Ishikawa (cell line): ENCODE measurements around the gene PARP11.
A peak's percentile ranks its signal among the peaks of the same experiment; 100 is the strongest.

Experiments
- CEBPB ChIP-seq: IDR thresholded peaks from 2 replicates; pipeline ENCODE4 v1.6.1; 2012
- CREB1 ChIP-seq: IDR thresholded peaks from 2 replicates; pipeline ENCODE4 v1.6.1; 2012; ENCODE audit warnings: low read depth
- EGR1 ChIP-seq: IDR thresholded peaks from 2 replicates; pipeline ENCODE4 v1.6.1; 2012
- EP300 ChIP-seq: IDR thresholded peaks from 2 replicates; pipeline ENCODE4 v1.6.1; 2012; ENCODE audit warnings: borderline replicate concordance
- FOXM1 ChIP-seq: IDR thresholded peaks from 2 replicates; pipeline ENCODE4 v1.6.1; 2012; ENCODE audit warnings: low read depth, borderline replicate concordance
- NFIC ChIP-seq: IDR thresholded peaks from 2 replicates; pipeline ENCODE4 v1.6.1; 2012
- RAD21 ChIP-seq: IDR thresholded peaks from 2 replicates; pipeline ENCODE4 v1.6.1; 2012; ENCODE audit warnings: low read depth
- TAF1 ChIP-seq: IDR thresholded peaks from 2 replicates; pipeline ENCODE4 v1.6.1; 2012; ENCODE audit warnings: low read depth, mild to moderate bottlenecking
- TCF12 ChIP-seq: IDR thresholded peaks from 2 replicates; pipeline ENCODE4 v1.6.1; 2012; ENCODE audit warnings: low read depth
- TEAD4 ChIP-seq: IDR thresholded peaks from 2 replicates; pipeline ENCODE4 v1.6.1; 2012
- YY1 ChIP-seq: IDR thresholded peaks from 2 replicates; pipeline ENCODE4 v1.6.1; 2012; ENCODE audit warnings: low read depth
- ZBTB7A ChIP-seq: IDR thresholded peaks from 2 replicates; pipeline ENCODE4 v1.6.1; 2012; ENCODE audit warnings: low read depth
- TF ChIP-seq, protein P1 (sequence below): IDR thresholded peaks from 2 replicates; pipeline ENCODE4 v1.6.1; 2012
- TF ChIP-seq, protein P2 (sequence below): IDR thresholded peaks from 2 replicates; pipeline ENCODE4 v1.6.1; 2012
- TF ChIP-seq, protein P3 (sequence below): IDR thresholded peaks from 2 replicates; pipeline ENCODE4 v1.6.1; 2012; ENCODE audit warnings: low read depth, mild to moderate bottlenecking

The PARP11 gene

DNA sequence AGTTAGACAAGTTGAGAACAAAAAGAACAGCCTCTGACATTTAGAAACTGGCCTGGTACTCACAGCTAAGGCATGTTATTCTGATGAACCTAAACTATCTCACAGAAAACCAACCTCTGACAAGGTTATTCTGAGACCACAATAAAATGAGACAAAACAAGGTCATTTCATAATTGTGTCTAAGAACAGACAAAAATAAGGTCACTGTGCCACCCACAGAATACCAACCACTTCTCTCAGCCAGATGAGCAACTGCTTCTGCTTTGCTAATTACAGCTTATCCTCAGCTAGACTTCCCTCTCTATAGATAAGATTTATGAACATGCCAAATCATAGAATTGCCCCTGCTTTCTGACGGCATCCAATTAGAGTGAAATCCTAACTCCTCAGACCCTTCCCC lies 68.1 kb downstream of the PARP11 start:
- no peak for TF ChIP-seq FOXM1
- no peak for TF ChIP-seq TAF1
- TF ChIP-seq TCF12, result no peak
- TF ChIP-seq, protein P1, sequence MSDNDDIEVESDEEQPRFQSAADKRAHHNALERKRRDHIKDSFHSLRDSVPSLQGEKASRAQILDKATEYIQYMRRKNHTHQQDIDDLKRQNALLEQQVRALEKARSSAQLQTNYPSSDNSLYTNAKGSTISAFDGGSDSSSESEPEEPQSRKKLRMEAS, result no peak
- no peak for TF ChIP-seq YY1
- TF ChIP-seq RAD21, result no peak

DNA sequence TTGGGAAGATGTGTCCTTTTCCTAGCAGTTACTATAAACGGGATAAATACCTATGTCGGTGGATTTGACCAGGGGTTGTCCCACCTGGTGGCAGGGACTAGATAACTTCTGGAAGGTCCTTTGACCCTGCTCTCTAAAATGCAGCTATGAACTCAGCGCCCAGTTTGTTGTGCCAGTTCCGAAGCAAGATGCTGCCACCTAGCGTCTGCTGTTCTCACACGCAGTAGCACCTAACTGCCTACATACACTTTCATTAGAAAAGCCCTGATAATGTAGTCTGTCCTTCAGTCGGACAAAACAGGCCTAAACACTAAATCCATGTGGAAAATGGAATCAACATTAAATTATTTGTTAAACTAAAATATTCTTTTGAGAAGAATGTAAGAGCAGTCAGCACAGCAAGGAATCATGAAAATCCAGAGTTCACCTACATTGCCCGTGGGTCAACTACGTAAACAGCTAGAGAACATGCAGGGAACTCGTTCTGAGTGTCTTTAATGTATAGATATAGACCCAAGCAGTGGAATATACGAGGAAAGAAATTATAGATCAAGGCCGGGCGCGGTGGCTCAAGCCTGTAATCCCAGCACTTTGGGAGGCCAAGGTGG lies 69.2 kb downstream of the PARP11 start:
- TF ChIP-seq CREB1, result no peak
- TF ChIP-seq, protein P1, result no peak
- no peak for TF ChIP-seq TEAD4
- peak; percentile 93 for TF ChIP-seq RAD21
- TF ChIP-seq ZBTB7A, result no peak
- TF ChIP-seq EP300, result no peak
- TF ChIP-seq TAF1, result no peak
- TF ChIP-seq NFIC, result no peak

DNA sequence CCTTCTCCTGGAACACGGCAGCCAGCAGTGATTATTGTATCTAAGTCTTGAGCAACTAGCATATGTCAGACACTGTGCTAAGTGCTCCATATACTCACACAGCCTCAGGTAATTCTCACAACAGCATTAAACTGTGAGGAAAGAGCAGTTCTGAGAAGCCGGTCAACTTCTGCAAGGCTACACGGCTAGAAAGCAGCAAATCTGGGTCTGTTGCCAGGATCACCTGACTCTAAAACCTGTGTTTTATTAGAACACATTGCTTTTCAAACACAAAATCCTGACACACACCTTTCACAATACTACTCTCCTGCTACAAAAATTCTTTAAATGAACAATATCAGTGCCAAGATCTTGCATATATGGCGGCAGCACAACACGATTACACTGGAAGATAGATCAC lies 70.5 kb downstream of the PARP11 start:
- TF ChIP-seq CEBPB, result no peak

DNA sequence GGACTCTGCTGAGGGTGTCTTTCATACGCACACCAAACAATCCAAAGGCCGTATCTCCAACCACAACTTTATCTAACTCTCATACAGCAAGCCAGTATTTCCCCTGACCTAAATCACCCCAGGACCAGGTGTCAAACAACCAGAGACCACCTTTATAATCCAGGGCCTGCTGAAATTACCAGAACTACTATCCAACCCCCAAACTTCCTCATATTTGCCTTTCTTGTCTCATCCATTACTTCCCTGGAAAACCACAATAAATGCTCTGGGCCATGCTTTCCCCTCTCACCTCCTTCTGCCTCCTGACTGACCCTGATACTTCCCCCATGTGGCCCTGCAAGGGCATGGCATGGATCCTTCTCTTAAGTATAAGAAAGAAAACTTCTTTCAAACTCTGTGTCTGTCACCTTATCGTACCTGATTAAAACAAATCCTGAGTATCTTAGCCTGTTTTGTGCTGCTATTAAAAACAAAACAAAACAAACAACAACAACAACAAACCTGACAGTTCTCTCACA lies 75.6 kb downstream of the PARP11 start:
- no peak for TF ChIP-seq TAF1
- TF ChIP-seq, protein P2, sequence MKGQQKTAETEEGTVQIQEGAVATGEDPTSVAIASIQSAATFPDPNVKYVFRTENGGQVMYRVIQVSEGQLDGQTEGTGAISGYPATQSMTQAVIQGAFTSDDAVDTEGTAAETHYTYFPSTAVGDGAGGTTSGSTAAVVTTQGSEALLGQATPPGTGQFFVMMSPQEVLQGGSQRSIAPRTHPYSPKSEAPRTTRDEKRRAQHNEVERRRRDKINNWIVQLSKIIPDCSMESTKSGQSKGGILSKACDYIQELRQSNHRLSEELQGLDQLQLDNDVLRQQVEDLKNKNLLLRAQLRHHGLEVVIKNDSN, result no peak
- no peak for TF ChIP-seq ZBTB7A

DNA sequence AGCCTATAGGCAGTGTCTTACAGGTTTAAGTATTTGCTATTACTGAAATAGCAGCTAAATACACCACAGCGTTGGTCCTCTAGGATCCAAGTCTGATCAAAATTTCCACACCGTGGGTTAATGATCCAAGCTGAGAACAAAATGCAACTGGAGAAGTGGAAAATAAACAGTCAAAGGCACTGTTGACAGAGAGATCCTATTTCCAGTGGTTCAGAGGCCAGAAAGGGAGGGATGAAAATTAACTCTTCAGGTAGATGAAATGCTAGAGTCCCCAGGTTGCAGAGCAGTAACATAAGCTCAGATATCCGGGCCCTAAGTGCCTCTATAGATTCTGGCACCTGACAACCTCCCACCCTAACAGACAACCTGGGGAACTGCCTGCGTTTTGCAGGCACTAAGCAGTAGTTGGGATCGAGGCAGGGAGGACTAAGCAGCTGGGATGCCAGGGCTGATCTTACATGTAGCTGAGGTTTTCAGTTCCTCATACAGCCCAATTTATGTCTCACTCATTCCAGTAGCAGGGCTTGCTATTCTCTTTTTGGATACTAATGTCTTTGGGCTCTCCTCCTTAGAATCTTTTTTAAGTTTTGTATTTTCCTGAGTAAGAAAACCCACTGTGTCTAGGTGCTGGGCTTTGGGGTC lies 77.6 kb downstream of the PARP11 start:
- TF ChIP-seq YY1, result no peak
- TF ChIP-seq CREB1, result no peak
- no peak for TF ChIP-seq ZBTB7A
- TF ChIP-seq CEBPB, result no peak
- TF ChIP-seq, protein P3, sequence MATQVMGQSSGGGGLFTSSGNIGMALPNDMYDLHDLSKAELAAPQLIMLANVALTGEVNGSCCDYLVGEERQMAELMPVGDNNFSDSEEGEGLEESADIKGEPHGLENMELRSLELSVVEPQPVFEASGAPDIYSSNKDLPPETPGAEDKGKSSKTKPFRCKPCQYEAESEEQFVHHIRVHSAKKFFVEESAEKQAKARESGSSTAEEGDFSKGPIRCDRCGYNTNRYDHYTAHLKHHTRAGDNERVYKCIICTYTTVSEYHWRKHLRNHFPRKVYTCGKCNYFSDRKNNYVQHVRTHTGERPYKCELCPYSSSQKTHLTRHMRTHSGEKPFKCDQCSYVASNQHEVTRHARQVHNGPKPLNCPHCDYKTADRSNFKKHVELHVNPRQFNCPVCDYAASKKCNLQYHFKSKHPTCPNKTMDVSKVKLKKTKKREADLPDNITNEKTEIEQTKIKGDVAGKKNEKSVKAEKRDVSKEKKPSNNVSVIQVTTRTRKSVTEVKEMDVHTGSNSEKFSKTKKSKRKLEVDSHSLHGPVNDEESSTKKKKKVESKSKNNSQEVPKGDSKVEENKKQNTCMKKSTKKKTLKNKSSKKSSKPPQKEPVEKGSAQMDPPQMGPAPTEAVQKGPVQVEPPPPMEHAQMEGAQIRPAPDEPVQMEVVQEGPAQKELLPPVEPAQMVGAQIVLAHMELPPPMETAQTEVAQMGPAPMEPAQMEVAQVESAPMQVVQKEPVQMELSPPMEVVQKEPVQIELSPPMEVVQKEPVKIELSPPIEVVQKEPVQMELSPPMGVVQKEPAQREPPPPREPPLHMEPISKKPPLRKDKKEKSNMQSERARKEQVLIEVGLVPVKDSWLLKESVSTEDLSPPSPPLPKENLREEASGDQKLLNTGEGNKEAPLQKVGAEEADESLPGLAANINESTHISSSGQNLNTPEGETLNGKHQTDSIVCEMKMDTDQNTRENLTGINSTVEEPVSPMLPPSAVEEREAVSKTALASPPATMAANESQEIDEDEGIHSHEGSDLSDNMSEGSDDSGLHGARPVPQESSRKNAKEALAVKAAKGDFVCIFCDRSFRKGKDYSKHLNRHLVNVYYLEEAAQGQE, result no peak
- TF ChIP-seq EP300, result no peak
- no peak for TF ChIP-seq EGR1
- TF ChIP-seq FOXM1, result no peak
- TF ChIP-seq TAF1, result no peak
- no peak for TF ChIP-seq NFIC

DNA sequence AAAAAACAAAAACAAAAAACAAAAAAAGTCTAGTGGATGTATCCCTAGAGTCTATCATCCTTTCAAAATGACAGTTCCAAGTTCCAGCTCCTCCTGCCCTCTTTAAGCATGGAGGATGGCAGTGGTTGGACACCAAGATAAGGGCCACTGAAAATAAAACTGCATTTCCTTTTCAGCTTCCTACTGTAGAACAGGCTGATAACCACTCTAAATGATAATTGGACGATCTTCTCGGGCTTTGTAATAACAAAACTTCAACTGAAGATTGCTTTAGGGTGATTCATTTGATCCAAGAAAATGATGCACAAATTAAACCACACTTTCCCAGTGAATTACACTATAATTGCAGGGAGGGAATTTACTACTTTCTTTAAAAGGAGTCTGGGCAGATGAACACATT lies 78.1 kb downstream of the PARP11 start:
- TF ChIP-seq NFIC (no peak), FOXM1 (no peak), TEAD4 (no peak), EGR1 (no peak), EP300 (no peak), CREB1 (no peak), ZBTB7A (no peak), TCF12 (no peak), YY1 (no peak), CEBPB (no peak), RAD21 (no peak), TAF1 (no peak)
- TF ChIP-seq, protein P2, result no peak
- TF ChIP-seq, protein P1, result no peak
- TF ChIP-seq, protein P3, result no peak
